Nephron progenitor cell (in vitro differentiated cells): ENCODE data around the gene NDUFS6.

Experiments
- DNase-seq: peaks from one replicate; pipeline ENCODE4 v3.0.0; 2021
- H3K27ac Mint-ChIP-seq: 2 replicates; pipeline ENCODE4 v1.8.0; 2021; ENCODE audit warnings: mild to moderate bottlenecking, moderate library complexity, mixed read lengths
- H3K27me3 Mint-ChIP-seq: 2 replicates; pipeline ENCODE4 v1.8.0; 2021; ENCODE audit warnings: mild to moderate bottlenecking, low read depth, mixed read lengths; ENCODE audit not compliant: poor library complexity
- H3K36me3 Mint-ChIP-seq: 2 replicates; pipeline ENCODE4 v1.8.0; 2021; ENCODE audit warnings: low read depth, mixed read lengths
- H3K4me1 Mint-ChIP-seq: 2 replicates; pipeline ENCODE4 v1.8.0; 2021; ENCODE audit warnings: mixed read lengths
- H3K4me3 Mint-ChIP-seq: 2 replicates; pipeline ENCODE4 v1.8.0; 2021; ENCODE audit warnings: mild to moderate bottlenecking, moderate library complexity, mixed read lengths
- H3K9me3 Mint-ChIP-seq: 2 replicates; pipeline ENCODE4 v1.8.0; 2021; ENCODE audit warnings: mild to moderate bottlenecking, moderate library complexity, mixed read lengths
- TF ChIP-seq, protein P1 (sequence below): fragments of 200-600 bp; sonication (generic); IDR thresholded peaks from 2 replicates; pipeline ENCODE4 v1.5.0; 2021; ENCODE audit warnings: antibody characterized with exemption

Gene NDUFS6

DNA sequence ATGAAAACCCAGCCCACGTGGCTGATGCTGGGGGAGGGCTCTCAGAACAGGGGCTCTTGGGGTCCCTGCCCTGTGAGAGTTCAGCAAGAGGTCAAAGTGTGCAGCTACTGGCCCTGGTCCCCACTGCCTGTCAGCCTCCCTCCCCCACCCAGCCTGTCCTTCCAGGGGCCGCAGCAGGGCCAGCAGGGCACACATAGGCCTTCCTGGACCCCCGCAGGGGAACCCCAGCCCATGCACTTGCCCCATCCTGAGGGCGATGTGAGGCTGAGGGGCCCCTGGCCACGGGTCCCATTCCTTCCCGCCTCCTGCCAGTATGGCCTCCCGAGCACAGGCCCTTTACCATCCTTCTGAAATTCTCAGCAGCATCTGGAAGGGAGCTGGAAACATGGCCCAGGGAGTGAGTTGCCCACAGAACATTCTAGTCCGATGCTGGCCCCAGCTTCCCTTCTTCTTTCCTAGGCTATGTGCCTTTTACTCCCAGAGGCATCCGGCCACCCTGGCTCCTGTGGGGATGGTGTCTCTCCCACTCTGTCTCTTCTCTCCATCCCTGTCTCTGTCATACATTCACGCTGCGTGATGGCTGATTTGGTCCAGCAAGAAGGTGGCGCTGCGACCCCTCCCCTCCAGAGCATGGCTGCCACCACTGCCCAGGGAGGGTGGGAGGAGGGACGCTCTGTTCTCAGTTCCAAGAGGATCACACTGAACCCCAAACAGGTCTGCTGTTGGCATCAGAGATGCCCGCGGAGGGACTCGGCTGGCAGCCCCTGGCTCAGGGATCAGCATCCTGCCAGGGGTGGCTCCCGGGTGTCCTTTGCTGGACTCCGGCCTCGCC lies 21.2 kb upstream of the NDUFS6 start:
- no peak overlapping the region for H3K27ac Mint-ChIP-seq
- TF ChIP-seq, protein P1, sequence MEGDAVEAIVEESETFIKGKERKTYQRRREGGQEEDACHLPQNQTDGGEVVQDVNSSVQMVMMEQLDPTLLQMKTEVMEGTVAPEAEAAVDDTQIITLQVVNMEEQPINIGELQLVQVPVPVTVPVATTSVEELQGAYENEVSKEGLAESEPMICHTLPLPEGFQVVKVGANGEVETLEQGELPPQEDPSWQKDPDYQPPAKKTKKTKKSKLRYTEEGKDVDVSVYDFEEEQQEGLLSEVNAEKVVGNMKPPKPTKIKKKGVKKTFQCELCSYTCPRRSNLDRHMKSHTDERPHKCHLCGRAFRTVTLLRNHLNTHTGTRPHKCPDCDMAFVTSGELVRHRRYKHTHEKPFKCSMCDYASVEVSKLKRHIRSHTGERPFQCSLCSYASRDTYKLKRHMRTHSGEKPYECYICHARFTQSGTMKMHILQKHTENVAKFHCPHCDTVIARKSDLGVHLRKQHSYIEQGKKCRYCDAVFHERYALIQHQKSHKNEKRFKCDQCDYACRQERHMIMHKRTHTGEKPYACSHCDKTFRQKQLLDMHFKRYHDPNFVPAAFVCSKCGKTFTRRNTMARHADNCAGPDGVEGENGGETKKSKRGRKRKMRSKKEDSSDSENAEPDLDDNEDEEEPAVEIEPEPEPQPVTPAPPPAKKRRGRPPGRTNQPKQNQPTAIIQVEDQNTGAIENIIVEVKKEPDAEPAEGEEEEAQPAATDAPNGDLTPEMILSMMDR = no peak
- H3K9me3 Mint-ChIP-seq = peaks cover 9% of the 10 kb centered on the region
- peaks cover 43% of the 10 kb centered on the region for H3K4me1 Mint-ChIP-seq
- DNase-seq = no peak
- H3K27me3 Mint-ChIP-seq = peaks cover 23% of the 10 kb centered on the region
- no peaks in the 10 kb centered on the region for H3K36me3 Mint-ChIP-seq
- H3K4me3 Mint-ChIP-seq = no peak overlapping the region

DNA sequence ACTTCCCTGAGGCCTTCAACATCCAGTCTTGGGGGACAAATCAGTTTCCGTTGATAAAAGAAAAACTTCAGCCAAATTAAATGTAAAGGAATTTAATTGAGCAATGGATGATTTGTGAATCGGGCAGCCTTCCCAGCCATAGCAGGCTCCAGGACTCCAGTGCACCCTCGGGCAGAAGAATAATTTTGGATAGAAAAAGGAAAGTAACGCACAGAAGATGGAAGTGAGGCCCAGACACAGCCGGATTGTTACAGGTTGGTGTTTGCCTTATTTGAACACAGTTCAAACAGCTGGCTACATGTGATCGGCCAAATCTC lies 20.6 kb upstream of the NDUFS6 start:
- peaks cover 23% of the 10 kb centered on the region for H3K27me3 Mint-ChIP-seq
- H3K4me3 Mint-ChIP-seq = peak overlapping the region; percentile 61
- peaks cover 43% of the 10 kb centered on the region for H3K4me1 Mint-ChIP-seq
- no peak for DNase-seq
- H3K27ac Mint-ChIP-seq = no peak overlapping the region
- peaks cover 5% of the 10 kb centered on the region for H3K9me3 Mint-ChIP-seq
- TF ChIP-seq, protein P1 = no peak
- no peaks in the 10 kb centered on the region for H3K36me3 Mint-ChIP-seq

DNA sequence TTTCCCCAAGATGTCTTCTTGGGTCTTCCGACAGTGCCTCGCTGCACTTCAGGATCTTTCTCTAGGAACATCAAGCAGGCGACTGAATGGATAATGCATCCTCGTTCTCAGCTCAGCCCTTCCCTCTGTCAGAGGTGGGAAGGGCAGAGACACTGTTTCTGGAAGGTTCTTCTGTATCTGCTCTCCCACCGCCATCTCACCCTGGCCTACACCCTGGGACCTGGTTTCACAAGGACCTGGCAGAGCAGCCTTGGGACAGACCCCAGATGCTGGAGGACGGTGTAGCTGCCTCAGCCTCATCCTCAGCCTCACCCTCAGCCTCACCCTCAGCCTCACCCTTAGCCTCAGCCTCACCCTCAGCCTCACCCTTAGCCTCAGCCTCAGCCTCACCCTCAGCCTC lies 20.1 kb upstream of the NDUFS6 start:
- peaks cover 23% of the 10 kb centered on the region for H3K27me3 Mint-ChIP-seq
- H3K4me1 Mint-ChIP-seq = peaks cover 43% of the 10 kb centered on the region
- no peak overlapping the region for H3K4me3 Mint-ChIP-seq
- no peak for DNase-seq
- peak overlapping the region; percentile 25 for H3K27ac Mint-ChIP-seq
- no peaks in the 10 kb centered on the region for H3K36me3 Mint-ChIP-seq
- TF ChIP-seq, protein P1 = no peak
- H3K9me3 Mint-ChIP-seq = peaks cover 1% of the 10 kb centered on the region

DNA sequence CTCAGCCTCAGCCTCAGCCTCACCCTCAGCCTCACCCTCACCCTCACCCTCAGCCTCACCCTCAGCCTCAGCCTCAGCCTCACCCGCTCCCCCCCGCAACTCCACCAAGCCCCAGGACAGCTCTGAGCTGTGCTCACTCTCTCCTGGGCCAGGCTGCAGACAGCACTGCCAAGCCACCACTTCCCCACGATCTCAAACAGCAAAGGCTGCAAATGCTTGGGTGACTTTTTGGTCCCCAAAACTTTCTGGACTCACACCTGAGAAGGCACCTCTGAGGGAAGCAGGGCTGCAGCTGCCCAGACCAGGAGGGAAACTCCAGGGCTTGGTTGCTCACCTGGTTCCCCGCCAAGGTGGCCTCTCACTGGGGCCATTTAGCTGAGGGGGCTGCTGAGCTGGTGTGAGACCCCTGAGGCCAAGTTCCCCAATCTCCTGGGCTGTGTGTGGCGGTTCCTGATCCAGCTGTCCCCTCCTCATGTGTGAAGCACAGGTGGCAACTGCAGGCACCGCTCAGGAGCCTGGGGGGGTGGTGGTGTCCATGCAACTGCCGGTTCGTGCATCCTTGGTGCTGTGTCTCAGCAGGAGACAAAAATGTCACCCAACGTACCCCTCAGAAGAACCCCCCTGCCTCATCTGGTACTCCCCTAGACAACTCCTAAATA lies 19.4 kb upstream of the NDUFS6 start:
- TF ChIP-seq, protein P1 = no peak
- Mint-ChIP-seq H3K4me1 (peaks cover 43% of the 10 kb centered on the region), H3K27ac (no peak overlapping the region), H3K27me3 (peaks cover 23% of the 10 kb centered on the region), H3K9me3 (no peaks in the 10 kb centered on the region), H3K36me3 (no peaks in the 10 kb centered on the region), H3K4me3 (no peak overlapping the region)
- DNase-seq = no peak

DNA sequence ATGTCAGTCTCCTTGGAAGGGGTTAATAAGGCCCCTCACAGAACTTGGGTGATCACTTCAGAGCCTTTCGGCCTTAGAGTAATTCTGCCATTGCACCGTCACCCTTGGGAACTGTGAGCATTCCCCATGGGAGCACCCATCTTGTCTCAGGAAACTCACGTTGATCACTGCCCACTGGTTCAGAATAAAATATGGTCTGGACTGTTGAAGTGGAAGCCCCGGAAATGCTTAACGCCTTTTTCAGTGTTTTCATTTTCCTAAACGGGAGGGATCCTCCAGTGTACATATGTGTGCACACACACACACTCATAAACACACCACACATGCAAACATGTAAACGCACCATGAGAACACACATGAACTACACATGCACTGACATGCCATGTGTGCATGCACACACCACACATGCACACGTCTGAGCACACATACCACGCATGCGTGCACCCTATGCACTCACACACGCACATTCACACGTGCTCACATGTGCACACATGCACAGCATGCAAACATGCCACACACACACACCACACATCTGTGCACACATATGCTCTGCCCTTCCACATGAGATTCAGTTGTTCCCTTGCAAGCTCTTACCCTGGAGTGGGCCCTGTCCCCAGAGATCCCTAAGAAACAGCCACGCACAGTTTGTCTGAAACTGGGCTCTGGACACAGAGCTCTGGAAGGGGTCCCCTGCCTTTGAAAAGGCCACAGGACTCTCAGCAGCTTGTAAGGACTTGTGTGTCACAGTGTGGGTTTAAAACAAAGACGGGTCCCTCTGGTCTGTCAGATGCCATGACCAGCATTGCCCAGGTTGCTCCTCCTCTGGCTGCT lies 18.6 kb upstream of the NDUFS6 start:
- no peak for DNase-seq
- Mint-ChIP-seq H3K36me3 (no peaks in the 10 kb centered on the region), H3K27ac (peak overlapping the region; percentile 72), H3K4me1 (peaks cover 39% of the 10 kb centered on the region), H3K4me3 (no peak overlapping the region), H3K9me3 (no peaks in the 10 kb centered on the region), H3K27me3 (peaks cover 24% of the 10 kb centered on the region)
- TF ChIP-seq, protein P1 = no peak
